ENCODE data around the gene RASD2. TPM values are rescaled to one million over a fixed set of nuclear protein-coding genes. Genes with fewer than 3 reads are reported as not detected.

RASD2 gene
- total RNA-seq, 3 donors from 2014 or later (not counting 1 experiment from before 2014, with no cell fraction given): 0.20 to 0.64 (median 0.20) TPM

DNA sequence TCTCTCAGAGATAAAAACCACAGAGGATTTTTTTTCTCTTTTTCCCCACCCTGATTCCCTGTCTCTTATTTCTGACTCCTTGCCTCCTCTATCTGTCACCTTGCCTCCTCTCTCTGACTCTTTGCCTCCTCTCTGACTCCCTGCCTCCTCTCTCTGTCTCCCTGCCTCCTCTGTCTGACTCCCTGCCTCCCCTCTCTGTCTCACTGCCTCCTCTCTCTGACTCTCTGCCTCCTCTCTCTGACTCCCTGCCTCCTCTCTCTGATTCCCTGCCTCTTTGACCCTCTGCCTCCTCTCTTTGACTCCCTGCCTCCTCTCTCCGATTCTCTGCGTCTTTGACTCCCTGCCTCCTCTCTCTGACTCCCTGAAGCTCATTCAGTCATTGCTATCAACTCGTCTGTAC lies 3.1 kb downstream of the RASD2 start:
- peaks cover 14 to 24% of the 10 kb centered on the region in 2 donors for H3K27me3 Mint-ChIP-seq (ENCODE audit: low read depth in 2 of 2)
- 73% methylated on average over 3 of the region's 3 CpGs for WGBS (ENCODE audit: insufficient coverage)
- DNase-seq: no peak
- H3K4me1 Mint-ChIP-seq: peaks cover 0 to 17% of the 10 kb centered on the region in 2 donors
- H3K4me3 Mint-ChIP-seq: no peak overlapping the region
- no peak overlapping the region for H3K27ac ChIP-seq (ENCODE audit: low read length)
- no peaks in the 10 kb centered on the region for H3K9me3 Mint-ChIP-seq
- no peaks in the 10 kb centered on the region for H3K36me3 ChIP-seq (ENCODE audit: control insufficient read depth, insufficient read depth, low read length)
- intact Hi-C loops (cut with micrococcal nuclease): no loop called here
- H3K27me3 ChIP-seq (ENCODE audit: control insufficient read depth, insufficient read depth, low read length): peaks cover 15% of the 10 kb centered on the region
- no peak for ATAC-seq
- TF ChIP-seq, protein P1, sequence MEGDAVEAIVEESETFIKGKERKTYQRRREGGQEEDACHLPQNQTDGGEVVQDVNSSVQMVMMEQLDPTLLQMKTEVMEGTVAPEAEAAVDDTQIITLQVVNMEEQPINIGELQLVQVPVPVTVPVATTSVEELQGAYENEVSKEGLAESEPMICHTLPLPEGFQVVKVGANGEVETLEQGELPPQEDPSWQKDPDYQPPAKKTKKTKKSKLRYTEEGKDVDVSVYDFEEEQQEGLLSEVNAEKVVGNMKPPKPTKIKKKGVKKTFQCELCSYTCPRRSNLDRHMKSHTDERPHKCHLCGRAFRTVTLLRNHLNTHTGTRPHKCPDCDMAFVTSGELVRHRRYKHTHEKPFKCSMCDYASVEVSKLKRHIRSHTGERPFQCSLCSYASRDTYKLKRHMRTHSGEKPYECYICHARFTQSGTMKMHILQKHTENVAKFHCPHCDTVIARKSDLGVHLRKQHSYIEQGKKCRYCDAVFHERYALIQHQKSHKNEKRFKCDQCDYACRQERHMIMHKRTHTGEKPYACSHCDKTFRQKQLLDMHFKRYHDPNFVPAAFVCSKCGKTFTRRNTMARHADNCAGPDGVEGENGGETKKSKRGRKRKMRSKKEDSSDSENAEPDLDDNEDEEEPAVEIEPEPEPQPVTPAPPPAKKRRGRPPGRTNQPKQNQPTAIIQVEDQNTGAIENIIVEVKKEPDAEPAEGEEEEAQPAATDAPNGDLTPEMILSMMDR (IDR thresholded peaks at IDR 0.05): no peak
- H3K4me1 ChIP-seq (ENCODE audit: control insufficient read depth, insufficient read depth, low read length): peaks cover 17% of the 10 kb centered on the region
- H3K9me3 ChIP-seq (ENCODE audit: control insufficient read depth, insufficient read depth, low read length): no peaks in the 10 kb centered on the region
- H3K27ac Mint-ChIP-seq: no peak overlapping the region
- no peaks in the 10 kb centered on the region for H3K36me3 Mint-ChIP-seq
- no peak overlapping the region for H3K4me3 ChIP-seq (ENCODE audit: low read length)

DNA sequence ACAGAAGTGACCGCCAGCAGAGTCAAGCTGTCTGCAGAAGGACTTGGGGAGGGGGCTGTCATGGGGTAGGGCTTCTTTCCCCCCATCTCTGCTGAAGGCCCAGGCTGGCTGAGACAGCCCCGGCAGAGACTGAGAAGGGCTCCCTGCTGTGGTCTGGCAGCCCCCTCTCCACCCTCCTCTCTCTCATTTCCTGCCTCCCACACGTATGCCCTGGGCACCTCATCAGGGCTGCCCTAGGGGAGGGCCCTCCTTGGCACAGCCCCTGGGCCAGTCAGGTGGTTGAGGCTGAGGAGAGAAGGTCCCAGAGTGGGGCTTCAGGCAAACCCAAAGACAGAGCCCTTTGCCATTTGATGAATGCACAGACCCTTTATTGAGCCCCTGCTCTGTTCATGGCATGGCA lies 3.6 kb downstream of the RASD2 start:
- Mint-ChIP-seq H3K9me3 (no peaks in the 10 kb centered on the region), H3K4me3 (no peak overlapping the region), H3K4me1 (peaks cover 0 to 15% of the 10 kb centered on the region in 2 donors), H3K27me3 (ENCODE audit: low read depth in 2 of 2) (peaks cover 14 to 26% of the 10 kb centered on the region in 2 donors), H3K36me3 (no peaks in the 10 kb centered on the region), H3K27ac (no peak overlapping the region)
- WGBS (ENCODE audit: insufficient coverage): 14% methylated on average over 2 of the region's 3 CpGs
- TF ChIP-seq, protein P1 (IDR thresholded peaks at IDR 0.05): no peak
- Histone ChIP-seq H3K4me3 (ENCODE audit: low read length) (no peak overlapping the region), H3K27ac (ENCODE audit: low read length) (no peak overlapping the region), H3K4me1 (ENCODE audit: control insufficient read depth, insufficient read depth, low read length) (peaks cover 17% of the 10 kb centered on the region), H3K27me3 (ENCODE audit: control insufficient read depth, insufficient read depth, low read length) (peaks cover 15% of the 10 kb centered on the region), H3K36me3 (ENCODE audit: control insufficient read depth, insufficient read depth, low read length) (no peaks in the 10 kb centered on the region), H3K9me3 (ENCODE audit: control insufficient read depth, insufficient read depth, low read length) (no peaks in the 10 kb centered on the region)
- intact Hi-C loops (cut with micrococcal nuclease): no loop called here
- ATAC-seq: no peak
- DNase-seq: no peak

DNA sequence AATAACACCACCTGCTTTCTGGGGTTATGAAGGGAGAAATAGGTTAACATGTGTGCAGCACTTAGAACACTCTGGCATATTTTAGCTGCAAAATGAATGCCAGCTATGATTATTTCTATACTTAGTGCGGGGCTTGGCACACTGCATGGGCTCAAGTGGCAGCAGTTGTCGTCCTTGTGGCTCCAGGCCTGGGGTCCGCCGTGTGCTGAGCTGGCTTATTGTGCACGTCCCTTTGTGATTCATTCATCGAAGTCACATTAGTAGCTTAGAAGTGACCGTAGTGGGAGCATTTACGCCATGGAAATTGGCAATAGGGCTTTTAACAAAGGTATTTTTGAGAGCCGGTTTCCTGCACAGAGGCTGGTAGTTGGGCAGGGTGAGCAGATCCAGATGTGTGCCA lies 4.2 kb downstream of the RASD2 start:
- no peaks in the 10 kb centered on the region for H3K36me3 ChIP-seq (ENCODE audit: control insufficient read depth, insufficient read depth, low read length)
- no peaks in the 10 kb centered on the region for H3K9me3 Mint-ChIP-seq
- H3K27me3 Mint-ChIP-seq (ENCODE audit: low read depth in 2 of 2): peaks cover 14 to 29% of the 10 kb centered on the region in 2 donors
- DNase-seq (no peak), ATAC-seq (no peak)
- no peaks in the 10 kb centered on the region for H3K36me3 Mint-ChIP-seq
- no peaks in the 10 kb centered on the region for H3K9me3 ChIP-seq (ENCODE audit: control insufficient read depth, insufficient read depth, low read length)
- H3K4me3 Mint-ChIP-seq: no peak overlapping the region
- no peak overlapping the region for H3K27ac ChIP-seq (ENCODE audit: low read length)
- H3K27me3 ChIP-seq (ENCODE audit: control insufficient read depth, insufficient read depth, low read length): peaks cover 15% of the 10 kb centered on the region
- H3K4me1 ChIP-seq (ENCODE audit: control insufficient read depth, insufficient read depth, low read length): peaks cover 11% of the 10 kb centered on the region
- TF ChIP-seq, protein P1 (IDR thresholded peaks at IDR 0.05): no peak
- intact Hi-C loops (cut with micrococcal nuclease): no loop called here
- H3K4me3 ChIP-seq (ENCODE audit: low read length): no peak overlapping the region
- WGBS (ENCODE audit: insufficient coverage): 89% methylated on average over 9 of the region's 9 CpGs
- H3K4me1 Mint-ChIP-seq: peaks cover 0 to 15% of the 10 kb centered on the region in 2 donors
- H3K27ac Mint-ChIP-seq: no peak overlapping the region

DNA sequence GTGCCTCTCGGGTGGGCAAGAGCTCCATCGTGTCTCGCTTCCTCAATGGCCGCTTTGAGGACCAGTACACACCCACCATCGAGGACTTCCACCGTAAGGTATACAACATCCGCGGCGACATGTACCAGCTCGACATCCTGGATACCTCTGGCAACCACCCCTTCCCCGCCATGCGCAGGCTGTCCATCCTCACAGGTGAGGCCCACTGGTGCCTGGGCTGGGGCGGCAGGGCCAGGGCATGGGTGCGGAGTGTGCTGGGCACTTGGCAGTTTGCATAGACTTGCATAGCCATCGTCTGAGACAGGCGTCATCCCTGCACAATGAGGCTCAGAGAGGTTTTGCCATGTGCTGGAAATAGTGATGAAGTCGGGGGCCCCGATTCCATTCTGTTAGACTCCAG lies 6.3 kb downstream of the RASD2 start:
- Histone ChIP-seq H3K4me3 (ENCODE audit: low read length) (no peak overlapping the region), H3K9me3 (ENCODE audit: control insufficient read depth, insufficient read depth, low read length) (no peaks in the 10 kb centered on the region), H3K4me1 (ENCODE audit: control insufficient read depth, insufficient read depth, low read length) (no peaks in the 10 kb centered on the region), H3K27me3 (ENCODE audit: control insufficient read depth, insufficient read depth, low read length) (peaks cover 9% of the 10 kb centered on the region), H3K36me3 (ENCODE audit: control insufficient read depth, insufficient read depth, low read length) (no peaks in the 10 kb centered on the region), H3K27ac (ENCODE audit: low read length) (no peak overlapping the region)
- TF ChIP-seq, protein P1 (IDR thresholded peaks at IDR 0.05): no peak
- Mint-ChIP-seq H3K4me1 (peaks cover 0 to 10% of the 10 kb centered on the region in 2 donors), H3K27ac (no peak overlapping the region), H3K9me3 (no peaks in the 10 kb centered on the region), H3K4me3 (no peak overlapping the region), H3K36me3 (no peaks in the 10 kb centered on the region), H3K27me3 (ENCODE audit: low read depth in 2 of 2) (peaks cover 14 to 24% of the 10 kb centered on the region in 2 donors)
- ATAC-seq: no peak
- intact Hi-C loops (cut with micrococcal nuclease): no loop called here
- WGBS (ENCODE audit: insufficient coverage): 92% methylated on average over 18 of the region's 18 CpGs
- no peak for DNase-seq

All from natural killer cell (primary cell).